CMK (cell line): ENCODE results near the gene AFDN.

Source experiments
- DNase-seq: peaks from one replicate; pipeline ENCODE4 v3.0.0-alpha.2; 2010; ENCODE audit warnings: low read depth

The AFDN gene

DNA sequence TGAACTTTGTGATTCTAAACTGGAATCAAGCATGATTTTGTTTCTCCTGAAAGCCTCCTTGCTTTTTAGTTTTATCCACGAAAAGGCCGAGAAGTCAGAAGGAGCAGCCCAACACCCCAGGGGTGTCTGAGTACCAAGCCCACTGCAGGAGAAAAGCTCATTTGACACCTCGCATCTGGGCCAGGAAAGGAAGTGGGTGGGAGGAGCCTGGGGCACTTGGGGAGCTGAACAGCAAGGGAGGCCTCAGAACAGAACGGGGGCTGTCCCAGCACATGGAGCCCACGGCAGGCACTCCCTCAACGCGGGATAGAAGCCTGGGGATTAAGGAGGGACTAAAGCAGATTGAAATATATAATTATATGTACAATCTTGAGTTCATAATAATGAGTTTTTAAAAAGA is 177.3 kb downstream of the AFDN start:
- no peak for DNase-seq

DNA sequence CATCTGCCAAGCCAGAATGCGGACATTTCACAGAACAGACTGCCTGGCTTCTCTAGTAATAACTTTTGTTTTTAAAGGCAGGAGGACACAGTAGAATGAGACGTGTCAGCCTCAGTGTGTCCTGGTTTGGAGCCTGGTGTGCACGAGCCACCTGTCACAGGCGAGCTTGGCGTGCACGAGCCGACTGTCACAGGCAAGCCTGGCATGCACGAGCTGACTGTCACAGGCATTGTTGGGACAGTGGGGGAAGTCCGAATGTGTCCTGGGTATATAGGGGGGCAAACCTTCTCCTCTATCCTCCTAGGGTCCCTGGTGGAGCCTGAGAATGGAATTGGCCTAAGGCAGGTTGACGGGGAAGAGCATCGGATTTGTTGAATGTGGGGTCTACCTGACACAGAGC is 178.2 kb downstream of the AFDN start:
- no peak for DNase-seq

DNA sequence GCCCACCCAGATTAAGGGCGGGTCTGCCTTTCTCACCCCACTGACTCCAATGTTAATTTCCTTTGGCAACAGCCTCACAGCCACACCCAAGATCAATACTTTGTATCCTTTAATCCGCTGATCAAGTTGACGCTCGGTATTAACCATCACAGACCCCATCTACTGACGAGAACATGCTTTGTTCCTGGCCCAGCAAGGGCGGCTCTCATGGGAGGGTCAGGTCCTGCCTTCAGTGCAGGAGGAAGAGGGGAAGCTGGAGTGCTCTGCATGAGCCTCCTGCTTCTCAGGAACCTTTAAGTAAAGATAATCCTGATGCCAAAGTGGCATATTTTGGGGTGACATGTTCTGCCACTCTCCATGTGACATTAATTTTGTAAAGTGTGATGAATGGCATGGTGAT is 179.1 kb downstream of the AFDN start:
- DNase-seq: no peak

DNA sequence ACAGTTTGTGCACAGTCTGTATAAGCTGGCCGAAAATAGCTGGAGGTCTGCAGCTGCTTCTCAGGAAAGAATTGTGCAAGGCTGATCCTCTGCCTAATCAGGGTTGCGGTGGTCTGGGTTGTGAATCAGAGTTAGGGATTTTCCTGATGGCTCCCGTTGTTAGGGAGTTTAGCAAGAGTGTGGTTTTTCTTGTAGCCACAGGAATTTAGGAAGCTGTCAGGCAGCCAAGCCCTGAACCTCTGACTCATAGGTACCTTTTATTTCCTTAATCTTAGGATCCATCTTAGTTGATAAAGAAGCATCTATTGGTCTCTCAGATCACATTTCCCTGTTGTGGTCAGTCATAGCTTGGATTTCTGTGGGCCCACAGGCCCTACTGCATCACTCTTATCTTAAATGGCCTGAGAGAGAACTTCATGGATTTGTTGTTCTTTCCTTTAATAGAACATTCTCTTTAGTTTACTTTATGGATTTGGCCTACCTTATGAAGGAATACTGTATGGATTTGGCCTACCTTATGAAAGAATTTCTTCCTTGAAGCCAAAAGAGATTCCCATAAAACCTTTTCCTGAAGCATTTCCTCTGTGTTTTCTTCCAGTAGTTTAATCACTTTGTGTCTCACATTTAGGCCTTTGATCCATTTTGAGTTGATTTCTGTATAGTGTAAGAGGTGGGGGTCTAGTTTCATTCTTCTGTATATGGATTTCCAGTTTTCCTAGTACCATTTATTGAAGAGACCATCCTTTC is 181.1 kb downstream of the AFDN start:
- no peak for DNase-seq

DNA sequence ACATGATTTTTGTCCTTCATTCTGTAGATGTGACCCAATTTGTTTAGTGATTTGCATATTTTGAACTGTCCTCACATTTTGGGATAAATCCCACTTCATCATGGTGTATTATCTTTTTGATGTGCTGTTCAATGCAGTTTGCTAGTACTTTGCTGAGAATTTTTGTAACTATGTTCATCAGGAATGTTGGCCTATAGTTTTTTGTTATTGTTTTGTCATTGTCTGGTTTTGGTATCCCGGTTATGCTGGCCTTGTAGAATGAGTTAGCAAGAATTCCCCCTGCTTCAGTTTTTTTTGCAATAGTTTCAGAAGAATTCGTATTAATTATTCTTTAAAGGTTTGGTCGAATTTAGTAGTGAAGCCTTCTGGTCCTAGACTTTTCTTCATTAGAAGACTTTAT is 182.6 kb downstream of the AFDN start:
- no peak for DNase-seq

DNA sequence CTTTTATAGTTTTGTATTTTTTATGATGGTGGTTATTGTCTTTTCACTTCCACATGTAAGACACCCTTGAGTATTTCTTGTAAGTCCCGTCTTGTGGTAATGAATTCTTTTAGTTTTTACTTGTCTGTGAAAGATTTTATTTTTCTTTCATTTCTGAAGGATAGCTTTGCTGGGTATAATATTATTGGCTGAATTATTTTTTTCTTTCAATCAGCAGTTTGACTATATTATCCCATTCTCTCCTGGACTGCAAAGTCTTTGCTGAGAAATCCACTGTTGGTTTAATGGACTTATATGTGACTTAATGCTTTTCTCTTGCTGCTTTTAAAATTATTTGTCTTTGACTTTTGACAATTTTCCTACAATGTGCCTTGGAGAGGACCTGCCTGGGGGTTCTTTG is 184.6 kb downstream of the AFDN start:
- no peak for DNase-seq

DNA sequence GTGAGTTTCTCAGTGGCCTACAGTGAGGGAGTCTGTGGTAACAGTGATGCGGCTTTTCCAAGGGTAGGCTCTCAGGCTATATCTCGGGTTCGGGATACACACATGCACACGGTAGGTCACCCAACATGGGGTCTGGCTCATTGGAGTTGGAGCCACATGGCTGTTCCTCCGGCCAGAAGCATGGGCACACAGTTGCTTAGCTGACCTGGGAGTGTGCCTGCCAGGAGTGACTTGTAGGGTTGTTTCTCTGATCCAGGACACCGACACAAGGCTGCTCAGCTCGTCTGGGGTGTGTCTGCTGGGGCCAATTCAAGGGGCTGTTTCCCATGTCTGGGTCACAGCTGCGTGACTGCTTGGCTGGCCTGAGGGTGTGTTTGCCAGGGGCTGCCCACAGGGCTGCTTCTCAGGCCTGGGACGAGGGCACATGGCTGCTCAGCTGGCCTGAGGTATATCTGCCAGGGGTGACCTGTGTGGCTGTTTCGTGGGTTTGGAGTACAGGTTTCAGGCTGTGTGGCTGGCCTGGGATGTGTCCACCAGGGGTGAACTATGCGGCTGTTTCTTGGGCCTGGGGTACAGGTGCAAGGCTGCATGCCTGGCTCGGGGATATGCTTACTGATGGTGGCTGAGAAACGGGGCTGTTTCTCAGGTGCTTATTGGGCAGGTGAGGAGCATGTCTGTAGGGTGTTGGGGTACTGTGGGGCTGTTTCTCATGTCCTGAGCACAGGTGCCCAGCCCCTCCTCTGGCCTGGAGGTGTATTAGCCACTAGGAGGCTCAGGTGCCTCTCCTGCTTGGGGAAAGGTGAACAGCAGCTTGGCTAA is 185.9 kb downstream of the AFDN start:
- no peak for DNase-seq

DNA sequence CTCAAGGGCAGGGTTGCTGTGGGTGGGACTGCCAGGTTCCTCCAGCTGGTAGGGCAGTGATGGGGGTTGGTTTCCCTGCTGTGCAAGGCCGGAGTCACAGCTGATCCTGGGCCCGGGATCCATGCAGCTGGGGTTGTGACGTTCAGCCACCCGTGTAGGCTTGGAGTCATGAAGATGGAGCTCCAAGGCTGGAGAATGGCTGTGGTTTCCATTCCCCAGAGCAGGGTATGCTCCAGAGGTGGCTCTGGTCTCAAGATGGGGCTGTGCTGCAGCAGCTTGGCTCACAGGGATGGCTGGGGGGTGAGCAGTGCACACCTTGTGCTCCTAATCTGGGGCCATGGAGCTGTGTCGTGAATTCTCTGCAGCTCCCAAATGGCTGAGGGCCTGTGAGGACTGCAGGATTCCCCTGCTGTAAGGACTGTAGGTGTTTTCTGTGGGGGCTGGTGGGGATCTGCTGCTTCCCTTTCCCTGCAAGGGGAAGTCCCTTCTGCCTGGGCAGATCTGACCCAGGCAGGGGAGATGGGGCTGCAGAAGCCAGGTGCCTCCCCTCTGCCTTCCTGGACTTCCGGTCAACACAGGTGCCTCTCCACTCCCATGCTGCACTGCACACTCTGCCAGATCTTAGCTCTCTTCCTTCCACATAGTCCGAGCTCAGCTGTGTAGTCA is 186.7 kb downstream of the AFDN start:
- no peak for DNase-seq

DNA sequence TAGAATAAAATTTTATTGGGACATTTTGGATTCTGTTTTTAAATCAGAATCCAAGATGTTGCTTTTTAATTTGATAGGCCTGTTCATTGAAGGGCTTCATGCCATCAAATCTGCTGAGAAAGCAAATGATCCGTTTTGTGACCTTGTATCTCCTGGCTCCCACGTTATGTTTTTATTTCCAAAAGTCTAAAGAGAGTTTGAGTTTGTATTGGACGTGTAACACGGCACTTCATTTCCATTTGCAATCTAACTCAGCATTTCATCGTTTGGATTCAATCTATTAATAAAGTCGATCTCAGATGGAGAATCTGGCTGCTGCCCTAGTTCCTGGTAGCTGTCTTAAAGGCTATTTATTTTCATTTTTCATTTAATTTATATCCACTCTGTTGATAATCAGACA is 187.7 kb downstream of the AFDN start:
- DNase-seq: no peak

DNA sequence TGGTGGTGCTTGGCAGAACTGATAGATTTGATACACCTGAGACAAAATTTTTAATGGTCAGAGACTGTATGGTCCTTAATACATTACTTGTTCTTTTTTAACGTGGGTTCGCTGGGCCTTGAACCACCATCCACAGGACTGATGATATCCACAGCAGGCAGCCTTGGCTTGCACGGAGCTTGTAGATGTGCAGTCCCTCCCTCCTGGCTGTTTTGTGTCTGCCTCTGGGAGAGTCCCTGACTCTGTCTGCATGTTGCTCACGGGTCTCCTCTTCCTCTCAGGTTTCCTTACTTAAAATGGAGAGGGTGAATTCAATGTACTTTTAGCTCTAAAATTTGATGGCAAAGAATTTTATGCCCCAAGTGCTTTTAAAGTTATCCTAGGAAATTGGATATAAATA is 188.3 kb downstream of the AFDN start:
- no peak for DNase-seq

DNA sequence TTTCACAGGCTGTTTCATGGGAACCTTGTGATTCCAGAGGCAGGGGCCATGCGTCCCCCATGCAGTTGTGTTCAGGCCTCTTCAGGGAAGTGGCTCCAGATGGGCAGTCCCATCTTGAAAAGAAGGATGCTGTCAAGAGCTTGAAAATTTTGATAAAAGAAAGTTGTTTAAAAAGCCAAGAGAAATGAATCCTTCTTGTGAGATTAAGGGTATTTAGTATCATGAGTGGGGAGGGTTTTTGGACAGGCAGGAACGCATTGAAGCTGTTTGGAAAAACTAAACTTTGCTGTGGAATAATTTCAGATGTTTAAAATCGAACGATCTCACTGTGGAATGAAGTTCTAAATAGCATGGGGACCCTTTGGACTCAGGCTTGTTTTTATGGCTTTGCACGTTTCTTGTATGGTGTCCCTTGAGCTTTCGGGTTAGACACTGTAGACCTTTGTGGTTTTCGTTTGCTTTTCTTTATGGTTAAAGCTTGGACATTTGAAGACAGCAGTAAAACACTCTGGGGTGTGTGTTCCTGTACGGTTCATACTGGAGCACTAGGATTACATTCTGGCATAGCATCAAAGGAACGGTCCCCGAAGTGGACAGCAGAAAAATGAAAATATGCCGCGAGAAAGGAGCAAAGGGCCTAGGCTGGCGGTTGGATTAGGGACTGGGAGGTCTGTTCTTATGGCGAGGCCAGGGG is 188.9 kb downstream of the AFDN start:
- no peak for DNase-seq

DNA sequence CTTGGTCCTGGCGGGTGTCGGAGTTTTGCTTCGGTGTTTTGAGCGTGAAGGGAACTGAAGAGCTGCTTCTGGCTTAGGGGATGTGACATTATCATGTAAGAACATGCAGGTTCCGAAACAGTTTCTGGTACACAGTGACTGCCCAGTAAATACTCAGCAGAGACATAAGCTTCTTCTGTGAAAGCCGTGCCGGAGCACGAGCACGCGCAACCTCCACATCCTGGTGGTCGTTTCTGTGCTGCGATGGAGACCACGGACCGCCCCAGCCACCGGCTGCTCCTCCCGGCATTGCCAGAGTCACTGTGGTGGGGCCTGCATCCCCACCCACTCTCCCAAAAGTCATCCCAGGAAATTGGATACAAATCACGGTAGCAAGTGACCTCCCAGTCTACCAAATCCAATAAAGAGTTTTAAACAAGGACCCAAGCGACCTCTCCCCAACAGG is 189.5 kb downstream of the AFDN start:
- no peak for DNase-seq

DNA sequence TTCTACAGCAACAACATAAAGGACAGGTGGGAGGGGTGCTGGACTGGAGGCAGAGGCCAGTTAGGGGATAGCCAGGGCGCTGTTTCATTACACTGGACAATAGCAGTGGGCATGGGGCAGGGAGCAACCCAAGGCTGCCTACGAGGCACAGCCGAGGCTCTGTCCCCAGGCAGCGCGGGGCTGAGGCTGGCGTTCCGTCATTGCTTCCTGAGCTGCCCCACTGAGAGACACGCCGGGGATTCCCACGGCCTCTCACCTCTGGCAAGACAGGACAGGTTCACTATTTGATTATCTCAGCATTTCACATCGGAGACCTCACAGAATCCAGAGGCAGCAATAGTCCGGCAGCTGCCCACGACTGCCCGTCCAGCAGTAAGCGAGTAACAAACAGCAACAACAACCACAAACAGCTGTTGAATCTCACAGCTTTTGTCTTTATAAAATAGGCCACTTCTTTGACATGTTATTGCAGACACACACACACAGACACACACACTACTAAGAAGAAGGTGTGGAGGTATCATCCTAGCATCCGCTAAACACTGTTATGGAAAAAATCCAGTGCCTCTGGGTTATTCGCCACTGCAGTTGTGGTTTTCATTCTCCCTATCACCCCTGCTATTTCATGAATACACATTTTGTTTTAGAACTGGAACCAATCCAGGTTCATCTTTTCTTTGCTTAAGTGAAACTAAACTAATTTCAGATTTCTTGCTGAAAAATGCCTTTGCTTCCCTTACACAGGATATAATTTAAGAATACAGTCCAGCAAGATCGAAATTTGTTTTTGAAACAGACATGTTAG is 190.2 kb downstream of the AFDN start:
- no peak for DNase-seq

DNA sequence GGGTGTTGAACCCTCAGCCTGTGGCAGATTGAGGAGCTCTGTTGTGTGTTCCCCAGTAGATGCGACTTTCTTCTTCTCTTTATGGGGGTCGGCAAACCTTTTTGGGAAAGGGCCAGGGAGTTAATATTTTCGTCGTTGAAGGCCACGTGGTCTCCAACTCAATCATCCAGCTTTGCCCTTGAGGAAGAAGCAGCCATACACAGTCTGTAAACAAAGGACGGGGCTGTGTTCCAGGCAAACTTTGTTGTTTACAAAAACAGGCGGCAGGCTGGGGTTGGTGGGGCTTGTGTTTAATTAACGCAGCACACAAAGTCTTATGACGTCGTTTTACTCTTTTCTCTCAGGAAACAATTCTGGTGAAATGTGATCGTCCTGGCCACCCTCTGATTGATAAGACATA is 190.9 kb downstream of the AFDN start:
- DNase-seq: no peak

DNA sequence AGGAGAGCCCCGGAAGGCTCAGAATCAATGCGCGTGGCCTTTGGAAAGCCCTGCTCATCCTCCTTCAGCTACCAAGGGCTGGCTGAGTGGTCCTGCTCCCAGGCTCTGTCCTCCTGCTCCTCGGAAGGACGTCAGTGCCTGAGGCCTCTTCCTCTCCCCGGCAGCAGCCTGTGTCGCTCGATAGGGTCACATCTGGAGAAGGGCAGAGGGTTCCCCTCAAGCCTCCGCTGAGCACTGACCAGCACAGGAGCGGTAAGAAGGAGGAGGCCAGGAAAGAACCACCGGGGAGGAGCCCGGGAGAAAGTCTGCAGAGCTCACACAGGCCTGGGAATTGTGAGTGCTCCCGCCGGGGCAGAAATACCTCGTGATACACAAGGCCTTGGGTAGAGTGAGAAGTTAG is 192.0 kb downstream of the AFDN start:
- no peak for DNase-seq

DNA sequence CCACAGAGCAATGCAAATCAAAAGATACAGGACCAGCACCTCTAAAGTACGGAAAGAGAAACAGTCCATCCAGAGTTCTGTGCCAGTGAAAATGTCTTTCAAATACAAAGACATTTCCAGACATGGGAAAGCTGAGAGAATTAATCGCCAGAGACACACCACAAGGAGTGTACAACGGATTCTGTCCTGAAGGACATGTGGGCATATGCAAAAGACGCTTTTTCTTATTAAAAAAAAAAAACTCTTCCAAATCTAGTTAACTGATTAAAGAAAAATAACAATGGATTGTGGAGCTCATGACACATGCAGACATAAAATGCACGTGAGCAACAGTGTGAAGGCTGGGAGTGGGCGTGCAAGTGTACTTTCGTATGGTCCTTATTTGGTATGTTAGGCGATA is 193.5 kb downstream of the AFDN start:
- no peak for DNase-seq

DNA sequence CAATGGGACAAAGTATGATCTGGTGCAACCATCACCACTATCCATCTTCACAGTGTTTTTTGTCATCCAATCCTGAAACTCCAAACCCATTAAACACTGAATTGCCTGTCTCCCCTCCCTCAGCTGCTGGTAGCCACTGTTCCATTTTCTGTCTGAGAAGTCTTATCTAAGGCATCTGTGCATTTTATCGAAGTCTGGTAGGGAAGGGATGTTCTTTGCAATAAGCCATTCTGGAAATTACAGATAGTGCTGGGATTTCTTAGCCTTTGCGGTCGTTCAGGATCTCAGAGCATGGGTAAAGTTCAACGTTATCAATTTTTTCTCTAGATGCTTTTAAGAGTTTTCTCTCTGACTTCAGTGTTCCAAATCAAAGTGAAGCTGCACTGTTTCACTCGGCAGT is 194.9 kb downstream of the AFDN start:
- no peak for DNase-seq
